BJ (cell line): ENCODE measurements around the gene COL27A1. TPM values are rescaled to one million over a fixed set of nuclear protein-coding genes. Genes with fewer than 3 reads are reported as not detected.

Source experiments
- CTCF ChIA-PET: fragments of 350-600 bp; formaldehyde crosslinking; extraction: SDS; loops from one replicate; lab custom pipeline; 2021; ENCODE audit warnings: antibody characterized with exemption, inconsistent platforms; lab: Yijun Ruan, JAX
- POLR2A ChIA-PET: fragments of 300-600 bp; sonication (Branson Sonifier 250); formaldehyde crosslinking; extraction: SDS; loops from one replicate; lab custom pipeline; 2021; ENCODE audit warnings: antibody characterized with exemption; lab: Charles Lee
- DNase-seq: peaks from one replicate; pipeline ENCODE4 v3.0.0-alpha.2; 2011; ENCODE audit warnings: low read depth
- H3K27me3 ChIP-seq: 2 replicates; pipeline ENCODE4 v1.6.0; 2011; ENCODE audit warnings: low read length; ENCODE audit not compliant: control insufficient read depth, insufficient read depth
- H3K36me3 ChIP-seq: 2 replicates; pipeline ENCODE4 v1.5.1; 2011; ENCODE audit warnings: low read length; ENCODE audit not compliant: control insufficient read depth, insufficient read depth
- H3K4me3 ChIP-seq: 2 replicates; pipeline ENCODE4 v1.5.1; 2011; ENCODE audit warnings: low read depth, mild to moderate bottlenecking, control low read depth, low read length
- CTCF ChIP-seq: IDR thresholded peaks from 2 replicates; pipeline ENCODE4 v1.5.1; 2011; ENCODE audit warnings: low read depth, mild to moderate bottlenecking, control low read depth, inconsistent platforms, low read length, moderate library complexity; ENCODE audit not compliant: insufficient read depth
- polyA plus RNA-seq: library from polyadenylated mRNA; depleted of rRNA; stranded (reverse); fragments of >200 nt; gene quantifications from 2 replicates; pipeline ENCODE4 v1.2.3, GENCODE V29; 2011

COL27A1 gene
- polyA plus RNA-seq, 1 experiment: 16.6 TPM

GRCh38 chr9:114216976-114217375 lies 61.6 kb downstream of the COL27A1 start:
- Histone ChIP-seq H3K27me3 (no peaks in the 10 kb centered on the region), H3K36me3 (peaks cover 10% of the 10 kb centered on the region), H3K4me3 (no peak overlapping the region)
- POLR2A ChIA-PET: no interaction called here
- TF ChIP-seq CTCF: no peak
- CTCF ChIA-PET: interaction anchor here (2.0 kb wide), 1 partner anchor 62 kb away, joined by 7 read pairs; the partner anchor contains the start of gene COL27A1
- no peak for DNase-seq

DNA sequence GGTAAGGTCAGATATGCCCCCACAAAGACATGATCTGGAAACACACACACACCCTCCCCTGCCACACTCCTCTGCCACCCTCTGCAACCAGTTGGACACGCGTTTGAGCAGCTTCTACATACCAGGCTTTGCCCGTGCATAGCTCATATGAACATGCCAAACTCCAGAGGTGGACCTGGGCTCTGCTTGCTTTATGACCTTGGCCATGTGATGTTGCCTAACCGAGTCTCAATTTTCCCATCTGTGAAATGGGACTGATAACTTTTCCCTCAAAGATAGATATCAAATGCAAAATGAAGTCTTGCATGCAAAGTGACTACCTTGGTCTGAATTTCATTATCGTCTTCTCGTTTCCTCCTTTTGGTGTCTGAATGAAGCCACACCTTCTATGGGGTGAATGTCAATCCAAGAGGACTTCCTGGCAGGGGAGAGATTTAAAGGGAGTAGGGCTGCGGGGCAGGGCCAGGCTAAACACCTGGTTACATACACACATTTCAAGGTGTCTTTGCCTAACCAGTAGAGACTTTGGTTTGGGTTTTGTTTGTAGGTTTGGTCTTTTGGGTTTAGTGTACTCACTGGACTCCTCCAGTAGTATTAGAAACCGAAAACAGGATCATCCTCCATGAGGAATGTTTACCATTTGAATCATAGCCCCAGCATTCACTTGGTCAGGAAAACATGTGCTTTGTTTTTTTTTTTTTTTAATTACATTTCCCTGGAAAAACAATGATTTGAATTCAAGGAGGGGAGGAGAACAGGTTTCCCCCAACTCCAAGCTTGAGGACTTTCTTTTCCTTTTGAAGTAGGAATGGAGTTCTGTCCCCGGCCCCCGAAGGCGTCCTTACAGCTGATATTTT lies 63.2 kb downstream of the COL27A1 start:
- POLR2A ChIA-PET: no interaction called here
- H3K27me3 ChIP-seq: no peaks in the 10 kb centered on the region
- DNase-seq: no peak
- no peak overlapping the region for H3K4me3 ChIP-seq
- CTCF ChIA-PET: interaction anchor here (0.6 to 1.3 kb wide), 4 partner anchors 10 to 41 kb away, joined by 3 to 5 read pairs (median 4); no protein-coding TSS in a partner anchor
- peaks cover 4% of the 10 kb centered on the region for H3K36me3 ChIP-seq
- no peak for TF ChIP-seq CTCF

GRCh38 chr9:114220061-114220541 lies 64.8 kb downstream of the COL27A1 start:
- POLR2A ChIA-PET: no interaction called here
- no peak for TF ChIP-seq CTCF
- no peak overlapping the region for H3K4me3 ChIP-seq
- peak; percentile 56 for DNase-seq
- CTCF ChIA-PET: interaction anchor here (1.2 to 1.4 kb wide), 3 partner anchors 11 to 71 kb away, joined by 3 to 4 read pairs (median 3); no protein-coding TSS in a partner anchor
- H3K36me3 ChIP-seq: peaks cover 3% of the 10 kb centered on the region
- no peaks in the 10 kb centered on the region for H3K27me3 ChIP-seq

DNA sequence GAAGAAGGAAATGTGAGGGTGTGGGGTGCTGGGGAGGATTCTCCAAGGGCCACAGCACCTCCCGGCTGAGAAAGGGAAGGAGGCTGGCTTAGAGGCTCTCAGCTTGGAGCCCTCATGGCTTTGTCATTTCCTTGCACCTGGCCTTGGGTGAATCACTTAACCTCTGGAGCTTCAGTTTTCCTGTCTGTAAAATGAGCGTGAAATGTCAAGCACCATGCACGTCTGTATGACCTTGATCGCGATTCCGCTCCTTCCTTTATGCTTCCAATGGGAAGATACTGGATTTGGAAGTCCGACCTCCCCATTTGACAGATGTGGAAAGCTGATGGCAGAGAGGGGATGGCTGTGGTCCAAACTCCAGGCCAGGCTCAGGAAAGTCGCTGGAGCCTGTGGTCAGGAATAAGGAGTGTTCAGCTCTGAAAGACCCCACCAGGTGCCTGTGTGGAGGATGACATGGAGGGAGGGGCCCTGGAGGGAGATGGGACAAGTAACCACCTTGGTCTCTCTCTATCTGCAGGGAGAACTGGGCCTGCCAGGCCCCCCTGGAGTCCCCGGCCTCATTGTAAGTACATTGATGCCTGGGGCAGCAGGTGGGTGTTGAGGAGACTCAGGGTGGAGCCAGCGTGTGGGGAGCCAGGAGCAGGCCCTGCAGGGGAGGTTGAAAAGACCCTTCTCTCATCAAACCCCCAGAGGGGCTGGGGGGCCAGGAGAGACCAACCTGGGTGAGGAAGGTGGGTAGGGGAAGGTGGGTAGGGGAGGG lies 66.5 kb downstream of the COL27A1 start:
- ChIA-PET CTCF (interaction anchor here (1.1 to 1.5 kb wide), 2 partner anchors 44 to 67 kb away, joined by 3 read pairs; no protein-coding TSS in a partner anchor), POLR2A (no interaction called here)
- Histone ChIP-seq H3K27me3 (no peaks in the 10 kb centered on the region), H3K4me3 (no peak overlapping the region), H3K36me3 (peaks cover 3% of the 10 kb centered on the region)
- no peak for DNase-seq
- no peak for TF ChIP-seq CTCF
